Measurements from ENCODE around the gene RANGAP1.

GRCh38 chr22:41274856-41275255, 11.1 kb downstream of the RANGAP1 start:
- no peak for TF ChIP-seq NFE2L2 (IDR thresholded peaks at IDR 0.05; ENCODE audit: low read depth, low read length)
- TF ChIP-seq CTCF (conservative IDR thresholded peaks at IDR 0.05; ENCODE audit: low read depth, low read length) = no peak
- TF ChIP-seq POLR2A (IDR thresholded peaks at IDR 0.05; ENCODE audit: low read depth, low read length) = no peak
- no peak for TF ChIP-seq MXI1 (IDR thresholded peaks at IDR 0.05; ENCODE audit: borderline replicate concordance, low read depth, low read length)
- TF ChIP-seq USF2 (IDR thresholded peaks at IDR 0.05; ENCODE audit: low read depth, low read length) = no peak
- no peak for TF ChIP-seq CEBPB (IDR thresholded peaks at IDR 0.05; ENCODE audit: low read depth, low read length)
- TF ChIP-seq RCOR1 (IDR thresholded peaks at IDR 0.05; ENCODE audit: insufficient replicate concordance, low read length) = no peak
- no peak for TF ChIP-seq RFX5 (IDR thresholded peaks at IDR 0.05; ENCODE audit: low read depth, low read length)
- TF ChIP-seq RAD21 (IDR thresholded peaks at IDR 0.05; ENCODE audit: low read length) = no peak
- no peak for TF ChIP-seq BHLHE40 (IDR thresholded peaks at IDR 0.05; ENCODE audit: low read depth, low read length)
- no peak for TF ChIP-seq SMC3 (IDR thresholded peaks at IDR 0.05; ENCODE audit: low read depth, low read length)
- TF ChIP-seq MAFK (IDR thresholded peaks at IDR 0.05; ENCODE audit: low read depth, low read length) = no peak
- no peak for TF ChIP-seq ELK1 (IDR thresholded peaks at IDR 0.05; ENCODE audit: borderline replicate concordance, low read depth, low read length)
- no peak for TF ChIP-seq FOS (IDR thresholded peaks at IDR 0.05; ENCODE audit: low read depth, low read length)
